ENCODE data around the gene IP6K2. TPM values are rescaled to one million over a fixed set of nuclear protein-coding genes. Genes with fewer than 3 reads are reported as not detected.

The IP6K2 gene
- total and polyA plus RNA-seq, 2 of the 13 experiments (the other 11 are each of a cell fraction or from before 2014, with no cell fraction given): 85.5 to 112 TPM

DNA sequence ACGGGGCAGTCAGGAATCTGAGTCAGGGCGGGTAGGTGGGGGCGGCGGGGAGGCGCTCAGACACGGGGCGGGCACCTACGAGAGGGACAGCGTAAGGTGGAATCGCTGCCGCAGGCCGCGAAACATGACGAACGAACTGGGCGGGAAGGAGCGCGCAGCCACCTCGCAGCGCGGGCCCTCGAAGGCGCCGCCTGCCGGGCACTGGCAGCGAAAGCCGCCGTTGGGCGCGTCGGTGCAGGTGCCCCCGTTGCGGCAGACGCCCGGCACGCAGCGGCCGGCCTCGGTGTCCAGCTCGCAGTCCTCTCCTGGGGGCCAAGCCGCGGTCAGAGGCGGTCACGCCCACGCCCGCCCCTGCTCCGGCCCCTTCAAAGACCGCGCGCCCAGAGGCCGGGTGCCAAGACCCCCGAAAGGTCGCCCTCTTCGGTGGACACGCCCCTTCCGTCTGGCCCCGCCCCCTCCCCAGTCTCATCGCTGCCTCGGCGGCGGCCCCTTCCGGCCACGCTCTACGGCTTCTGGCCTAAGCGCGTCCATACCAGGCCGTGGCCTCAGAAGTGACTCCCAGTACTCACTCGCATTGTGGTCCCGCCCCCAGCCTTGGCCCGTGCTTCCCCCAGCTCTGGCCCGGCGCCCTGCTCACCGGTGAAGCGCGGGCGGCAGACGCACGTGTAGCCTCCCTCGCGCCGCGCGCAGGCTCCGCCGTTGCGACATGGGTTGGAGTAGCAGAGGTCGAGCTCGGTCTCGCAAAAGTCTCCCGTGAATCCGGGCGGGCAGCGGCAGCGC is 60.8 kb downstream of the IP6K2 start (continued):
- TF ChIP-seq ZNF407 (CRISPR knock-in tag; IDR thresholded peaks at IDR 0.05; ENCODE audit: not compliant biosample characterization) (peak; percentile 23), TFDP2 (CRISPR knock-in tag; IDR thresholded peaks at IDR 0.05) (peak; percentile 80), ZNF296 (CRISPR knock-in tag; conservative IDR thresholded peaks at IDR 0.05) (no peak), MIER3 (CRISPR knock-in tag; IDR thresholded peaks at IDR 0.05; ENCODE audit: borderline replicate concordance) (0 out of 2 replicates have a peak, but pooled peaks have one; percentile 27), ZSCAN20 (CRISPR knock-in tag; IDR thresholded peaks at IDR 0.05; ENCODE audit: borderline replicate concordance) (0 out of 2 replicates have a peak, but pooled peaks have one; percentile 61), HNRNPUL1 (IDR thresholded peaks at IDR 0.05; ENCODE audit: low read depth, low read length) (no peak), HOXA3 (CRISPR knock-in tag; IDR thresholded peaks at IDR 0.05) (peak; percentile 53), ZBTB14 (CRISPR knock-in tag; IDR thresholded peaks at IDR 0.05) (peak; percentile 35; the same call in 1 of the 2 replicates), KDM2A (CRISPR knock-in tag; IDR thresholded peaks at IDR 0.05; ENCODE audit: borderline replicate concordance, low read depth) (peak; percentile 68; the same call in 1 of the 2 replicates), ZBTB7A (CRISPR knock-in tag; IDR thresholded peaks at IDR 0.05) (peak; percentile 54; the same call in 1 of the 2 replicates), CREM (IDR thresholded peaks at IDR 0.05) (no peak), CREM (CRISPR knock-in tag; IDR thresholded peaks at IDR 0.05) (no peak), NFKBIZ (CRISPR knock-in tag; IDR thresholded peaks at IDR 0.05) (no peak), KDM3A (CRISPR knock-in tag; IDR thresholded peaks at IDR 0.05; ENCODE audit: low read depth) (peak; percentile 55; the same call in 1 of the 2 replicates), DPF2 (CRISPR knock-in tag; IDR thresholded peaks at IDR 0.05; ENCODE audit: borderline replicate concordance, low read depth) (no peak), SALL2 (CRISPR knock-in tag; IDR thresholded peaks at IDR 0.05) (peak; percentile 32; the same call in 1 of the 2 replicates), POLR2G (IDR thresholded peaks at IDR 0.05; ENCODE audit: low read depth, low read length) (no peak), ZNF607 (CRISPR knock-in tag; IDR thresholded peaks at IDR 0.05; ENCODE audit: borderline replicate concordance) (peak; percentile 56; the same call in 1 of the 2 replicates), SKI (IDR thresholded peaks at IDR 0.05; ENCODE audit: partially characterized antibody) (peak; percentile 50)

Measured in HepG2 (cell line).